Activated CD4-positive, CD25-positive, alpha-beta regulatory T cell treated with anti-CD3 and anti-CD28 coated beads, Interleukin-2, amount 50 U/mL, for 24 hours (primary cell): ENCODE measurements around the gene SLC25A19.
A peak's percentile ranks its signal among the peaks of the same experiment; 100 is the strongest.

Experiments used
- ATAC-seq, 2 donors: fragments of 150-1000 bp; cut with Tn5 transposase; one replicate each; pipeline ENCODE4 v1.10.0; 2021; ENCODE audit warnings: mild to moderate bottlenecking in 1 of 2, moderate library complexity in 1 of 2

The SLC25A19 gene

GRCh38 chr17:75289115-75289831, at the start of gene SLC25A19:
Gene SLC25A19, minus strand, starts transcription at chr17:75289433. Its CDS starts 2,669 bp downstream, at chr17:75286764.
- ATAC-seq: peak; percentile 95 to 96

- peak in 1 of 2 donors; percentile 39 for ATAC-seq
These were observed 49.1 kb upstream of the SLC25A19 start for GRCh38 chr17:75338335-75338734.

GRCh38 chr17:75335315-75335714, 46.1 kb upstream of the SLC25A19 start:
- ATAC-seq: no peak

- ATAC-seq: no peak
These were observed 45.5 kb upstream of the SLC25A19 start for GRCh38 chr17:75334723-75335122.

- ATAC-seq: no peak
These were observed 42.4 kb upstream of the SLC25A19 start for GRCh38 chr17:75331671-75332070.

GRCh38 chr17:75327757-75328156, 38.5 kb upstream of the SLC25A19 start:
- no peak for ATAC-seq

GRCh38 chr17:75326226-75326848, 37.1 kb upstream of the SLC25A19 start:
- ATAC-seq: no peak

- ATAC-seq: no peak
These were observed 36.6 kb upstream of the SLC25A19 start for GRCh38 chr17:75325827-75326225.

GRCh38 chr17:75325348-75325747, 36.1 kb upstream of the SLC25A19 start:
- ATAC-seq: no peak

GRCh38 chr17:75321506-75321905, 32.3 kb upstream of the SLC25A19 start:
- ATAC-seq: no peak

- ATAC-seq: no peak
These were observed 30.9 kb upstream of the SLC25A19 start for GRCh38 chr17:75319904-75320691.

- no peak for ATAC-seq
These were observed 29.5 kb upstream of the SLC25A19 start for GRCh38 chr17:75318615-75319222.

GRCh38 chr17:75318211-75318610, 29.0 kb upstream of the SLC25A19 start:
- ATAC-seq: no peak

- no peak for ATAC-seq
These were observed 28.4 kb upstream of the SLC25A19 start for GRCh38 chr17:75317671-75318070.

GRCh38 chr17:75316253-75316652, 27.0 kb upstream of the SLC25A19 start:
- ATAC-seq: peak; percentile 15 to 20

- peak; percentile 45 to 67 for ATAC-seq
These were observed 26.5 kb upstream of the SLC25A19 start for GRCh38 chr17:75315541-75316243.

GRCh38 chr17:75313941-75314551, 24.8 kb upstream of the SLC25A19 start:
- peak in 1 of 2 donors; percentile 33 for ATAC-seq

GRCh38 chr17:75308732-75309629, 19.7 kb upstream of the SLC25A19 start:
- no peak for ATAC-seq

- no peak for ATAC-seq
These were observed 18.9 kb upstream of the SLC25A19 start for GRCh38 chr17:75307957-75308731.
